Activated CD8-positive, alpha-beta memory T cell treated with anti-CD3 and anti-CD28 coated beads, Interleukin-2, amount 10 ng/mL, durations not matched to agents 7 days and 5 days (primary cell): ENCODE measurements around the gene PILRB. TPM values are rescaled to one million over a fixed set of nuclear protein-coding genes. Genes with fewer than 3 reads are reported as not detected.

Source experiments
- ATAC-seq: fragments of 150-1000 bp; cut with Tn5 transposase; one replicate; pipeline ENCODE4 v1.10.0; 2021; ENCODE audit warnings: moderate library complexity
- CTCF ChIA-PET: fragments of 350-600 bp; sonication (Branson Sonifier 250); formaldehyde crosslinking; loops from one replicate; lab custom pipeline; 2021; ENCODE audit warnings: antibody characterized with exemption; lab: Charles Lee
- DNase-seq: peaks from one replicate; pipeline ENCODE4 v3.0.0-alpha.2; 2020
- H3K27ac Mint-ChIP-seq: one replicate; pipeline ENCODE4 v1.8.0; 2021; ENCODE audit warnings: mild to moderate bottlenecking, mixed read lengths
- H3K27me3 Mint-ChIP-seq: one replicate; pipeline ENCODE4 v1.8.0; 2021; ENCODE audit warnings: mixed read lengths
- H3K36me3 Mint-ChIP-seq: one replicate; pipeline ENCODE4 v1.8.0; 2021; ENCODE audit warnings: mild to moderate bottlenecking, mixed read lengths
- H3K4me1 Mint-ChIP-seq: one replicate; pipeline ENCODE4 v1.8.0; 2021; ENCODE audit warnings: mixed read lengths
- H3K4me3 Mint-ChIP-seq: one replicate; pipeline ENCODE4 v1.8.0; 2021; ENCODE audit warnings: mild to moderate bottlenecking, moderate library complexity, mixed read lengths
- H3K9me3 Mint-ChIP-seq: one replicate; pipeline ENCODE4 v1.8.0; 2022; ENCODE audit warnings: low read depth, mixed read lengths
- total RNA-seq, 2 experiments: library from RNA; stranded (reverse); gene quantifications; one replicate each; pipeline ENCODE4 v1.2.3, GENCODE V29; 2021

Gene PILRB
- total RNA-seq, 2 experiments from 2014 or later, result 46.0 to 67.8 TPM

DNA sequence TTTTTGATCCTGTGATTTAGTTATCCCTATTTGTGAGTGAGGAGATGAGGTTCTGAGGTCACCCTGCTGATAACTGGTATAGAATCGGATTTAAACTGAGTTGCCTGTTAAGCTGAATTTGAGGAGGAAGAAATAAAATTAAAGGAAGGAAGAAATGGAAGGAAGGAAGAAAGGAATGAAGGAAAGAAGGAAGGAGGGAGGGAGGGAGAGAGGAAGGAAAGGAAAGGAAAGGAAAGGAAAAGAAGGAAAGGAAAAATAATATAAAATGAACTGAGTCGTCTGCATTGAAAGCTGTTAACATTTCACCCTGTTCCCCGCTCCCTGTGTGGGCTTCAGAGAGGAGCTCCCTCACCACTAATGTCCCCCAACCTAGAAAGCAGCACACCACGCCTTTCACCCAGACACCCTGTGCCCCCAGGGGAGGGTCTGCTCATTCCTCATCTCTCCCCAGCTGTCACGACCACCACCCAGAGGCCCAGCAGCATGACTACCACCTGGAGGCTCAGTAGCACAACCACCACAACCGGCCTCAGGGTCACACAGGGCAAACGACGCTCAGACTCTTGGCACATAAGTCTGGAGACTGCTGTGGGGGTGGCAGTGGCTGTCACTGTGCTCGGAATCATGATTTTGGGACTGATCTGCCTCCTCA is 31.6 kb downstream of the PILRB start:
- peaks cover 42% of the 10 kb centered on the region for H3K27me3 Mint-ChIP-seq
- no peak overlapping the region for H3K4me3 Mint-ChIP-seq
- no peaks in the 10 kb centered on the region for H3K36me3 Mint-ChIP-seq
- H3K27ac Mint-ChIP-seq, result no peak overlapping the region
- H3K9me3 Mint-ChIP-seq, result no peaks in the 10 kb centered on the region
- CTCF ChIA-PET, result interaction anchor here (0.9 to 3.3 kb wide), 2 partner anchors 13 to 18 kb away, joined by 4 to 9 read pairs; no protein-coding TSS in a partner anchor
- no peak for ATAC-seq
- no peak for DNase-seq
- peaks cover 5% of the 10 kb centered on the region for H3K4me1 Mint-ChIP-seq

DNA sequence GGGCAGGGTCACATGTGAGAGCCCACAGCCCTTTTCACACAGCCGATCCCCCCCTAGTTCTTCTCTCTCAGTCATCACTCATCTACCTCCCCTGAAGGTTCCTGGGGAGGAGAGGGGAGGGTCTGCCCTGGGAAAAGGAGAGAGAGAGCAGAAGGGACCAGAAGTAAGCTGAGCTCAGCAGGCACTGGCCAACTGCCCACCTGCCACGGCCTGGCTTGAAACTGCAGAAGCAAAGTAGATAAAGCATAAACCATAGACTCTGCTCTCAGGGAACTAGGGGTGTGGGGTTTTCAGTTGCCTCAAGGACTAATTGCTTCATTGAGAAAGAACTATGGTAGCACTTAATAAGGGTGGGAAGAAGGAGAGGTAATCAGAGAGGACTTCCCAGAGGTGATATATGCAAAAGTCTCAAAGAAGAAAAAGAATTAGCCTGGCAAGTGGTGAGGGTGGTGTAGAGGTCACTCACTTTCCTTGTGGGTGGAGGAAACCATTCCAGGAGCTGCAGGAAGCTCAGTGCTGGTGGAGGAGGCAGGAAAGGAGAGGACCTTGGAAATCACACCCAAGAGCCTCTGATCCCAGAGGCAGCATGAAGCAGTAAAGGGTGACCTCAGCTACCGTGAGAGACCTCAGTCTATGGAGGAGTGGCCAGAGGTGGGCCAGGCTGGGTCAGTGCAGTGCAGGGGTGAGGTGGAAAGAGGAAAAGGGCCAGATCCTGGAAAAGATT is 32.5 kb downstream of the PILRB start:
- Mint-ChIP-seq H3K27me3 (peaks cover 41% of the 10 kb centered on the region), H3K9me3 (no peaks in the 10 kb centered on the region), H3K4me3 (no peak overlapping the region), H3K4me1 (peaks cover under 1% of the 10 kb centered on the region), H3K36me3 (no peaks in the 10 kb centered on the region), H3K27ac (peak overlapping the region; percentile 2)
- no peak for ATAC-seq
- CTCF ChIA-PET, result interaction anchor here (0.9 to 3.3 kb wide), 3 partner anchors 13 to 17 kb away, joined by 3 to 9 read pairs (median 4); no protein-coding TSS in a partner anchor
- no peak for DNase-seq

GRCh38 chr7:100393233-100393905 is 35.5 kb downstream of the PILRB start:
- CTCF ChIA-PET, result interaction anchor here (1.4 to 1.6 kb wide), 3 partner anchors 11 to 260 kb away, joined by 3 to 11 read pairs (median 4); no protein-coding TSS in a partner anchor
- no peaks in the 10 kb centered on the region for H3K36me3 Mint-ChIP-seq
- no peak overlapping the region for H3K27ac Mint-ChIP-seq
- peaks cover 21% of the 10 kb centered on the region for H3K4me1 Mint-ChIP-seq
- H3K27me3 Mint-ChIP-seq, result peaks cover 40% of the 10 kb centered on the region
- no peak overlapping the region for H3K4me3 Mint-ChIP-seq
- no peaks in the 10 kb centered on the region for H3K9me3 Mint-ChIP-seq
- no peak for DNase-seq
- no peak for ATAC-seq

DNA sequence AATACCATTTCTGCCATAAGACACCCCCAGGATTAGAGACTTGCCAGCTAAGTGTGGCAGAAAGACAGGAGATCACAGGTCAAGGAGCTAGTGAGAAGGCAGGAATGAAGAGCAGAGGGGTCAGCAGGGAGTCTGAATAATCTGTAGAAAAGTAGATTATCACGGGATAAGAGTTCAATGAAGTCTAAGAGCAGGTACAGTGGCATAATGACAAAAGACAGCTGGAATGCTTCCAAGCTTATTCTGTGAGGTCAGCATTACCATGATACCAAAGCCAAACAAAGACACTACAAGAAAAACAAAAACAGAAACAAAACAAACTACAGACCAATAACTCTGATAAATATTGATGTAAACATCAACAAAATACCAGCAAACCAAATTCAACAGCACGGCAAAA is 36.2 kb downstream of the PILRB start:
- ATAC-seq, result no peak
- Mint-ChIP-seq H3K27me3 (peaks cover 41% of the 10 kb centered on the region), H3K4me3 (no peak overlapping the region), H3K27ac (no peak overlapping the region), H3K9me3 (no peaks in the 10 kb centered on the region), H3K36me3 (no peaks in the 10 kb centered on the region), H3K4me1 (peaks cover 21% of the 10 kb centered on the region)
- DNase-seq, result no peak
- CTCF ChIA-PET, result interaction anchor here (1.4 to 1.6 kb wide), 3 partner anchors 12 to 261 kb away, joined by 3 to 11 read pairs (median 4); no protein-coding TSS in a partner anchor

DNA sequence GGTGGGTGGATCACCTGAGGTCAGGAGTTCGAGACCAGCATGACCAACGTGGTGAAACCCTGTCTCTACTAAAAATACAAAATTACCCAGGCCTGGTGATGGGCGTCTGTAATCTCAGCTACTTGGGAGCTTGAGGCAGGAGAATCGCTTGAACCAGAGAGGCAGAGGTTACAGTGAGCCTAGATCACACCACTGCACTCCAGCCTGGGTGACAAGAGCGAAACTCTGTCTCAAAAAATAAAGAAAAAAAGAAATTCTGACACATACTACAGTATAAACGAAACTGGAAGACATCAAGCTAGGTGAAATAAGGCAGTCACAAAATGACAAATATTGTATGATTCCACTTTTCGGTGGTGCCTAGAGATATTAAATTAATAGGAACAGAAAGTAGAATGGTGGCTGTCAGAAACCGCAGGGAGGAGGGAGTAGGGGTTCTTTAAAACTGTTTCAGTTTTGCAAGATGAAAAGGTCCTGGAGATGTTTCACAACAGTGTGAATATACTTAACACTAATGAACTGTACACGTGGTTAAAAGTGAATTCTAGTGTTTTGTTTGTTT is 38.6 kb downstream of the PILRB start:
- Mint-ChIP-seq H3K27ac (peak overlapping the region; percentile 95), H3K4me3 (peak overlapping the region; percentile 50), H3K4me1 (peaks cover 21% of the 10 kb centered on the region), H3K36me3 (no peaks in the 10 kb centered on the region), H3K9me3 (no peaks in the 10 kb centered on the region), H3K27me3 (peaks cover 34% of the 10 kb centered on the region)
- CTCF ChIA-PET, result interaction anchor here (1.1 to 4.9 kb wide), 5 partner anchors 10 to 51 kb away, joined by 3 to 24 read pairs (median 4); partner anchors contain the start of gene ZCWPW1
- peak; percentile 88 for ATAC-seq
- peak; percentile 86 for DNase-seq

- Mint-ChIP-seq H3K27me3 (peaks cover 28% of the 10 kb centered on the region), H3K27ac (peak overlapping the region; percentile 95), H3K9me3 (no peaks in the 10 kb centered on the region), H3K4me1 (peaks cover 21% of the 10 kb centered on the region), H3K4me3 (no peak overlapping the region), H3K36me3 (no peaks in the 10 kb centered on the region)
- DNase-seq, result peak; percentile 40
- CTCF ChIA-PET, result interaction anchor here (0.7 to 4.9 kb wide), 6 partner anchors 9 to 50 kb away, joined by 3 to 24 read pairs (median 4); partner anchors contain the start of gene ZCWPW1
- ATAC-seq, result no peak
Observed at GRCh38 chr7:100397315-100398081, 39.6 kb downstream of the PILRB start.

DNA sequence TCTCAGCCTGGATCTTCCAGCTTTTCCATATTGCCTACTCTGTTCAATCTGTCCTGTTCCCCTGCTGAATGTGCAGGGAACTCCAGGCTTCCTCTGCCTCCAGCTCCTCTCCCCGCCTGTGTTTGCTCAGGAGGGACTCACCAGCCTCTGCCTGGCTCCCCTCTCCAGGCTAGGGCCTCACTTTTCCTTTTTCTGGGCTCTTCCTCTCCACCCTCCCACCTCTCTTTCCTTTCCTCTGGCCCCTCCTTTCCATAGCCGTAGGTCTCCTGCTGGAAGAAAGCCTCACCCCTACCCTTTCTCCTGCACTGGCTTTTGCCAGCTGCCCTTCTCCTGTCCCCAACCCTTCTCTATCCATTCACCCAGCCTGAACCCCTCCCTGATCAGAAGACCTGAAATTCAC is 40.3 kb downstream of the PILRB start:
- CTCF ChIA-PET, result interaction anchor here (0.7 to 4.9 kb wide), 2 partner anchors 9 to 20 kb away, joined by 3 to 24 read pairs; no protein-coding TSS in a partner anchor
- H3K27me3 Mint-ChIP-seq, result peaks cover 25% of the 10 kb centered on the region
- no peaks in the 10 kb centered on the region for H3K9me3 Mint-ChIP-seq
- H3K4me1 Mint-ChIP-seq, result peaks cover 21% of the 10 kb centered on the region
- no peak for ATAC-seq
- no peak for DNase-seq
- no peaks in the 10 kb centered on the region for H3K36me3 Mint-ChIP-seq
- H3K4me3 Mint-ChIP-seq, result no peak overlapping the region
- no peak overlapping the region for H3K27ac Mint-ChIP-seq

DNA sequence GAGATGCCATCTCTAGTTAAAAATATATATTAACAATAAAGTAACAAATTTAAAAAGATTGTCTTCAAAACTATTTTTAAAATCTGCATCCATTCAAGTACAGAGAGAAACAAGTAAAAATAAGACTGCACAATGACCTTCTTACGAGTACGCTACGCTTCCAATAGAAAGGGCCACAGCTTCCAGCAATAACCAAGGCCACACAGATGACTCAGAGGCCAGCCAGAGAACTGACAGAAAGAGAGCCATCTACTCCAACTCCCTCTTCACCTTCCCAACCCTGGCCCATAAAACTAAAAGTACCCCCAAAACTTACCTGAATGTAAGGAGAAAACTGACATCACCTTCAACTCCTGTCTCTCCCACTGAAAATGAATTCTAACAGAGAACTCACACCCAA is 42.1 kb downstream of the PILRB start:
- Mint-ChIP-seq H3K27me3 (peaks cover 20% of the 10 kb centered on the region), H3K36me3 (no peaks in the 10 kb centered on the region), H3K27ac (no peak overlapping the region), H3K9me3 (no peaks in the 10 kb centered on the region), H3K4me1 (peaks cover 21% of the 10 kb centered on the region), H3K4me3 (no peak overlapping the region)
- ATAC-seq (no peak), DNase-seq (no peak)
- CTCF ChIA-PET, result interaction anchor here (1.1 to 4.9 kb wide), 2 partner anchors 7 to 13 kb away, joined by 3 to 24 read pairs; no protein-coding TSS in a partner anchor

GRCh38 chr7:100400656-100401055 is 42.7 kb downstream of the PILRB start:
- peaks cover 21% of the 10 kb centered on the region for H3K27me3 Mint-ChIP-seq
- H3K36me3 Mint-ChIP-seq, result no peaks in the 10 kb centered on the region
- H3K27ac Mint-ChIP-seq, result no peak overlapping the region
- no peak overlapping the region for H3K4me3 Mint-ChIP-seq
- peaks cover 19% of the 10 kb centered on the region for H3K4me1 Mint-ChIP-seq
- CTCF ChIA-PET, result interaction anchor here (0.5 to 1.5 kb wide), 2 partner anchors 24 to 268 kb away, joined by 3 to 4 read pairs; no protein-coding TSS in a partner anchor
- peak; percentile 50 for DNase-seq
- no peaks in the 10 kb centered on the region for H3K9me3 Mint-ChIP-seq
- ATAC-seq, result no peak

DNA sequence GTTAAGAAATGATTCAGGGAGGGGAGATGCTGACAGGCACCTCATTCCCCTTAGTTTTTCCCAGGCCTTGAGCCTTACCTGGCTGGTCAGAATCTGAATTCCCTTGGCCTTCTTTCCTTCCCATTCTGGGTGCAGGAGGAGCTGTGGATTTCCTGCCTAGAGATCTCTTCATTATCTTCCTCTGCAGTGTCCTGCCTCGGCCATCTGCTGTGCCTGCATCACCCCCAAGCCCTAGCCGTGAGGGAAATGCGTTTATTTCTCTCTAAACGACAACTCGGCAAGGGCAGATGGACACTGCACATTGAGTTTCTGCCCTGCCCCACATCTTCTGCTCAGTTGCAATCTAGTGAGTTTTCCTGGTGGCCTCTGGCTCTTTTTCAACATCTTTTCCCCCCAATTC is 43.9 kb downstream of the PILRB start:
- DNase-seq (no peak), ATAC-seq (no peak)
- CTCF ChIA-PET, result interaction anchor here (1.2 to 1.5 kb wide), 2 partner anchors 49 to 269 kb away, joined by 4 read pairs; no protein-coding TSS in a partner anchor
- no peaks in the 10 kb centered on the region for H3K9me3 Mint-ChIP-seq
- H3K4me3 Mint-ChIP-seq, result no peak overlapping the region
- H3K36me3 Mint-ChIP-seq, result no peaks in the 10 kb centered on the region
- no peak overlapping the region for H3K27ac Mint-ChIP-seq
- H3K4me1 Mint-ChIP-seq, result peaks cover 11% of the 10 kb centered on the region
- H3K27me3 Mint-ChIP-seq, result peaks cover 25% of the 10 kb centered on the region

GRCh38 chr7:100402241-100402640 is 44.3 kb downstream of the PILRB start:
- no peak for ATAC-seq
- H3K27ac Mint-ChIP-seq, result no peak overlapping the region
- H3K9me3 Mint-ChIP-seq, result no peaks in the 10 kb centered on the region
- H3K36me3 Mint-ChIP-seq, result no peaks in the 10 kb centered on the region
- H3K27me3 Mint-ChIP-seq, result peaks cover 28% of the 10 kb centered on the region
- peaks cover 7% of the 10 kb centered on the region for H3K4me1 Mint-ChIP-seq
- CTCF ChIA-PET, result interaction anchor here (1.1 to 1.5 kb wide), 3 partner anchors 15 to 269 kb away, joined by 3 to 4 read pairs (median 4); no protein-coding TSS in a partner anchor
- DNase-seq, result no peak
- H3K4me3 Mint-ChIP-seq, result no peak overlapping the region

- CTCF ChIA-PET, result interaction anchor here (0.8 to 3.8 kb wide), 23 partner anchors 9 to 278 kb away, joined by 3 to 24 read pairs (median 6); partner anchors contain the start of genes LAMTOR4, MEPCE and ZCWPW1
- peaks cover 17% of the 10 kb centered on the region for H3K27me3 Mint-ChIP-seq
Observed at GRCh38 chr7:100406767-100407166, 48.9 kb downstream of the PILRB start.

More at GRCh38 chr7:100406767-100407166, 48.9 kb downstream of the PILRB start:
- H3K27ac Mint-ChIP-seq, result no peak overlapping the region
- H3K4me3 Mint-ChIP-seq, result no peak overlapping the region
- ATAC-seq (no peak), DNase-seq (no peak)
- H3K9me3 Mint-ChIP-seq, result no peaks in the 10 kb centered on the region
- H3K36me3 Mint-ChIP-seq, result no peaks in the 10 kb centered on the region
- H3K4me1 Mint-ChIP-seq, result peaks cover 3% of the 10 kb centered on the region
